ENCODE results near the gene CALHM2. TPM values are rescaled to one million over a fixed set of nuclear protein-coding genes. Genes with fewer than 3 reads are reported as not detected.

The CALHM2 gene
- total and polyA plus RNA-seq, 2 donors (not counting 1 experiment from before 2014, with no cell fraction given): 16.3 to 42.8 TPM

DNA sequence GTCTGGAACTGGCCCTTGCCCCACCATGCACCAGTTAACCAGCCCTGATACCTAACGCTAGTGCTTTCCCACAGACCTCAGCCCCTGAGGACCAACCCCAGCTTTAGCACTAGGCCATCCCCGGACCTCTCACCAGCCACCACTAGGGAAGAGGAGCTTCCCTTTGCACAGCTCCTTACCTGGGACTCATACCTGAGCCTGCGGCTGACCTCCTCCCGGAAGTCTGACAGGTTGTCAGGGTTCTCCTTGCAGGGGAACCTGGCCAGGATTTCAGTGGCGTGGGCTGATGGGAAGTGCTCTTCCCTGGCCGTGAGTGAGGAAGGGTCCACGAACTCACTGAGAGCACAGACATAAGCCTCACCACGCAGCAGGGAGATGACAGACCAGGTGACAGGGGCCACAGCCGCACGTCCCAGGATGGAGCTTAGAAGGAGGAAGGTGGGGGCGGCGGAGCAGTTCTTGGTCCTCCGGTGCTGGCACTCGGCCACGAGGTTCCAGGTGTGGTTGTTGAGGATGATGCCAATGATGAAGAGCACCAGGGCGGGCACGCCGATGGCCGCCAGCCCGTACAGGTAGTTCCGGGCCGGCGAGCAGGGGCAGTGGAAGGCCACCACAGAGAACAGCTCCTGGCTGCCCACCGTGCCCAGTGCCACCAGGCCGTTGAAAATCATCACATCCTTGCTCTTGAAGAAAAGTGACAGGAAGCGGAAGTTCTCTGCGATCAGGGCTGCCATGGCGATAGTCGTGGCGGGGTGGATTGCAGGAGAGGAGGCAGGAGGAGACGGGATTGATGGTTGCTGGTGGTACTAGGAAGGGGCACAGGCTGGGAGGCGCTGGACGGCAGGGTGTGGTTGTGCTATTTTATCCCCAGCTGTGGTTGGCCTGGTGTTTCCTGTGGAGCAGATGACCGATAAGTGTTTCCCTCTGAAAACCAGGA, 2.7 kb downstream of the CALHM2 start:
- Mint-ChIP-seq H3K27me3 (no peaks in the 10 kb centered on the region), H3K27ac (peak overlapping the region; percentile 91), H3K9me3 (ENCODE audit: insufficient read depth) (no peaks in the 10 kb centered on the region), H3K4me1 (peaks cover 42% of the 10 kb centered on the region), H3K4me3 (peak overlapping the region; percentile 54)
- no peak overlapping the region for H3K4me3 ChIP-seq (ENCODE audit: control extremely low read depth in 1 of 5, extremely low read depth in 1 of 5, insufficient read depth in 1 of 5, low read depth in 2 of 5, low read length in 4 of 5)
- WGBS (ENCODE audit: insufficient coverage): 93% methylated on average over 33 of the region's 34 CpGs
- H3K4me2 ChIP-seq (replicated peaks; ENCODE audit: low read depth, low read length, poor library complexity, severe bottlenecking): no peak overlapping the region
- no peaks in the 10 kb centered on the region for H3K9me3 ChIP-seq (ENCODE audit: control extremely low read depth in 1 of 3, control insufficient read depth in 2 of 3, insufficient read depth in 1 of 3, low read length in 2 of 3)
- no peak overlapping the region for H3K27ac ChIP-seq (ENCODE audit: low read length in 2 of 2)
- no peak overlapping the region for H3K9ac ChIP-seq (ENCODE audit: low read length)
- ChIA-PET CTCF (interaction anchor here (1.0 to 7.1 kb wide), 5 partner anchors 23 to 34 kb away, joined by 3 to 50 read pairs (median 5); no protein-coding TSS in a partner anchor), POLR2A (no interaction called here)
- no peak overlapping the region for H2AFZ ChIP-seq (ENCODE audit: insufficient read depth, low read depth, low read length, poor library complexity, severe bottlenecking)
- ATAC-seq (ENCODE audit: low read depth) (no peak), DNase-seq (no peak)
- intact Hi-C loops (cut with micrococcal nuclease): no loop called here
- peaks cover 20 to 39% of the 10 kb centered on the region in 2 donors for H3K4me1 ChIP-seq (ENCODE audit: control insufficient read depth in 2 of 2, insufficient read depth in 2 of 2, low read length in 2 of 2)
- TF ChIP-seq, protein P1, sequence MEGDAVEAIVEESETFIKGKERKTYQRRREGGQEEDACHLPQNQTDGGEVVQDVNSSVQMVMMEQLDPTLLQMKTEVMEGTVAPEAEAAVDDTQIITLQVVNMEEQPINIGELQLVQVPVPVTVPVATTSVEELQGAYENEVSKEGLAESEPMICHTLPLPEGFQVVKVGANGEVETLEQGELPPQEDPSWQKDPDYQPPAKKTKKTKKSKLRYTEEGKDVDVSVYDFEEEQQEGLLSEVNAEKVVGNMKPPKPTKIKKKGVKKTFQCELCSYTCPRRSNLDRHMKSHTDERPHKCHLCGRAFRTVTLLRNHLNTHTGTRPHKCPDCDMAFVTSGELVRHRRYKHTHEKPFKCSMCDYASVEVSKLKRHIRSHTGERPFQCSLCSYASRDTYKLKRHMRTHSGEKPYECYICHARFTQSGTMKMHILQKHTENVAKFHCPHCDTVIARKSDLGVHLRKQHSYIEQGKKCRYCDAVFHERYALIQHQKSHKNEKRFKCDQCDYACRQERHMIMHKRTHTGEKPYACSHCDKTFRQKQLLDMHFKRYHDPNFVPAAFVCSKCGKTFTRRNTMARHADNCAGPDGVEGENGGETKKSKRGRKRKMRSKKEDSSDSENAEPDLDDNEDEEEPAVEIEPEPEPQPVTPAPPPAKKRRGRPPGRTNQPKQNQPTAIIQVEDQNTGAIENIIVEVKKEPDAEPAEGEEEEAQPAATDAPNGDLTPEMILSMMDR (IDR thresholded peaks at IDR 0.05): no peak
- peaks cover 0 to 6% (median 0%) of the 10 kb centered on the region in 4 experiments for H3K27me3 ChIP-seq (replicated peaks in 1 of 4; ENCODE audit: control extremely low read depth in 1 of 4, control insufficient read depth in 3 of 4, insufficient read depth in 4 of 4, low read length in 3 of 4)
- H3K36me3 ChIP-seq (replicated peaks in 1 of 2; ENCODE audit: control extremely low read depth in 1 of 2, control insufficient read depth in 1 of 2, extremely low read depth in 1 of 2, insufficient read depth in 2 of 2, low read length in 1 of 2): peaks cover 0 to 29% of the 10 kb centered on the region in 2 experiments
- H4K20me1 ChIP-seq (ENCODE audit: control insufficient read depth, insufficient read depth, low read length, poor library complexity, severe bottlenecking): no peaks in the 10 kb centered on the region
- peaks cover 18% of the 10 kb centered on the region for H3K79me2 ChIP-seq (ENCODE audit: control insufficient read depth, insufficient read depth, low read length)

DNA sequence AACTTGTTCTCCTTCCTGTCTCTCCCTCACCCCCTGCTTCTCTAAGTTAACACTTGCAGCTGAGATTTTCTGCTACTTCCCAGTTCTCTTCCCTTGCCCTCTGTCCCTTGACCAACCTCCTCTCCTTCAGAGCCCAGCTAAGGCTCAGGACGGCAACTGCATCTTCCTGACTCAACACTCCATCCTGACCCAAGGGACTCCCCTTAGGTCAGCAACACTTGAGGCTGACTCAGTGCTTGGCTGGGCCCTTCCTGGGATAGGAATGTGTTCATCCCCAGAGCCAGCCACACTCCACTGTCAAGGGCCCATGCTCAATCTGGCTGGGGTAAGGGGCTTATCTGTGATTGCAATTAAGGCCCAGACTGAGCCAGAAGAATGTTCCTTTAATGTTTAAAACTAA, 3.4 kb downstream of the CALHM2 start:
- no peak overlapping the region for H2AFZ ChIP-seq (ENCODE audit: insufficient read depth, low read depth, low read length, poor library complexity, severe bottlenecking)
- intact Hi-C loops (cut with micrococcal nuclease): no loop called here
- no peak overlapping the region for H3K9ac ChIP-seq (ENCODE audit: low read length)
- 88% methylated on average over 1 of the region's 1 CpG for WGBS (ENCODE audit: insufficient coverage)
- H3K79me2 ChIP-seq (ENCODE audit: control insufficient read depth, insufficient read depth, low read length): peaks cover 18% of the 10 kb centered on the region
- no peak overlapping the region for H3K4me2 ChIP-seq (replicated peaks; ENCODE audit: low read depth, low read length, poor library complexity, severe bottlenecking)
- H3K9me3 ChIP-seq (ENCODE audit: control extremely low read depth in 1 of 3, control insufficient read depth in 2 of 3, insufficient read depth in 1 of 3, low read length in 2 of 3): no peaks in the 10 kb centered on the region
- ATAC-seq (ENCODE audit: low read depth) (no peak), DNase-seq (no peak)
- Mint-ChIP-seq H3K27me3 (no peaks in the 10 kb centered on the region), H3K4me1 (peaks cover 42% of the 10 kb centered on the region), H3K4me3 (no peak overlapping the region), H3K27ac (peak overlapping the region; percentile 73), H3K9me3 (ENCODE audit: insufficient read depth) (no peaks in the 10 kb centered on the region)
- no peaks in the 10 kb centered on the region for H4K20me1 ChIP-seq (ENCODE audit: control insufficient read depth, insufficient read depth, low read length, poor library complexity, severe bottlenecking)
- ChIA-PET CTCF (interaction anchor here (0.7 to 7.1 kb wide), 3 partner anchors 24 to 31 kb away, joined by 3 to 50 read pairs (median 3); no protein-coding TSS in a partner anchor), POLR2A (no interaction called here)
- TF ChIP-seq, protein P1 (IDR thresholded peaks at IDR 0.05): no peak
- no peak for TF ChIP-seq EZH2 (IDR thresholded peaks at IDR 0.05; ENCODE audit: borderline replicate concordance, insufficient read depth, low read depth, low read length, poor library complexity, severe bottlenecking)
- H3K4me1 ChIP-seq (ENCODE audit: control insufficient read depth in 2 of 2, insufficient read depth in 2 of 2, low read length in 2 of 2): peaks cover 20 to 39% of the 10 kb centered on the region in 2 donors
- H3K36me3 ChIP-seq (replicated peaks in 1 of 2; ENCODE audit: control extremely low read depth in 1 of 2, control insufficient read depth in 1 of 2, extremely low read depth in 1 of 2, insufficient read depth in 2 of 2, low read length in 1 of 2): peaks cover 0 to 36% of the 10 kb centered on the region in 2 experiments
- H3K4me3 ChIP-seq (ENCODE audit: control extremely low read depth in 1 of 5, extremely low read depth in 1 of 5, insufficient read depth in 1 of 5, low read depth in 2 of 5, low read length in 4 of 5): no peak overlapping the region
- peaks cover 0 to 6% (median 0%) of the 10 kb centered on the region in 4 experiments for H3K27me3 ChIP-seq (replicated peaks in 1 of 4; ENCODE audit: control extremely low read depth in 1 of 4, control insufficient read depth in 3 of 4, insufficient read depth in 4 of 4, low read length in 3 of 4)
- H3K27ac ChIP-seq (ENCODE audit: low read length in 2 of 2): peak overlapping the region in 1 of 2 donors; percentile 43

All from B cell (primary cell).